Keratinocyte (primary cell): ENCODE results near the gene NT5DC1.

Experiments used
- CTCF ChIP-seq, 3 experiments: IDR thresholded peaks in 1 of 3; conservative IDR thresholded peaks in 1 of 3; optimal IDR thresholded peaks in 1 of 3; 2 replicates in 2 of 3; 3 replicates in 1 of 3; pipeline versions ENCODE3 to v1.5.1; 2011; ENCODE audit warnings: low read length in 3 of 3, mild to moderate bottlenecking in 3 of 3, moderate library complexity in 2 of 3, control low read depth in 1 of 3, inconsistent platforms in 1 of 3; ENCODE audit not compliant: insufficient read depth in 2 of 3; ENCODE audit errors: extremely low read depth in 1 of 3
- EZH2 ChIP-seq: IDR thresholded peaks from one replicate; pipeline ENCODE4 v1.6.1; 2012; ENCODE audit warnings: inconsistent platforms, mild to moderate bottlenecking, low read length, moderate library complexity

- TF ChIP-seq CTCF (optimal IDR thresholded peaks at IDR 0.05 in 1 of 3, IDR thresholded peaks at IDR 0.05 in 1 of 3, conservative IDR thresholded peaks at IDR 0.05 in 1 of 3; ENCODE audit: extremely low read depth in 1 of 3, insufficient read depth in 2 of 3, low read length in 3 of 3) (no peak), EZH2 (no peak)
Measured at GRCh38 chr6:116218866-116219265, 118.2 kb downstream of the NT5DC1 start.
